ENCODE results near the gene SFRP5.

Gene SFRP5

DNA sequence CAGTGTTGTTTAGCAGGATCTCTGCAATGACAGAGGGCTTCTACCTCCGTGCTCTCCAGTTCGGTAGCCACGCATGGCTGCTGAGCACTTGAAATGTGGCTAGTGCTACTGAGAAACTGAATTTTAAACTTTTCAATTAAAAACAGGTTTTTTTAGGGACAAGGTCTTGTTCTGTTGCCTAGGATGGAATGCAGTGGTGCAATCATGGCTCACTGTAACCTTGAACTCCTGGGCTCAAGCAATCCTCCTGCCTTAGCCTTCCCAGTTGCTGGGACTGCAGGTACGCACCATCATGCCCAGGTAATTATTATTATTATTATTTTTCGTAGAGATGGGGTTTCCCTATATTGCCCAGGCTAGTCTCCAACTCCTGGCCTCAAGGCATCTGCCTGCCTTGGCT lies 13.4 kb upstream of the SFRP5 start:
- no peak for DNase-seq

DNA sequence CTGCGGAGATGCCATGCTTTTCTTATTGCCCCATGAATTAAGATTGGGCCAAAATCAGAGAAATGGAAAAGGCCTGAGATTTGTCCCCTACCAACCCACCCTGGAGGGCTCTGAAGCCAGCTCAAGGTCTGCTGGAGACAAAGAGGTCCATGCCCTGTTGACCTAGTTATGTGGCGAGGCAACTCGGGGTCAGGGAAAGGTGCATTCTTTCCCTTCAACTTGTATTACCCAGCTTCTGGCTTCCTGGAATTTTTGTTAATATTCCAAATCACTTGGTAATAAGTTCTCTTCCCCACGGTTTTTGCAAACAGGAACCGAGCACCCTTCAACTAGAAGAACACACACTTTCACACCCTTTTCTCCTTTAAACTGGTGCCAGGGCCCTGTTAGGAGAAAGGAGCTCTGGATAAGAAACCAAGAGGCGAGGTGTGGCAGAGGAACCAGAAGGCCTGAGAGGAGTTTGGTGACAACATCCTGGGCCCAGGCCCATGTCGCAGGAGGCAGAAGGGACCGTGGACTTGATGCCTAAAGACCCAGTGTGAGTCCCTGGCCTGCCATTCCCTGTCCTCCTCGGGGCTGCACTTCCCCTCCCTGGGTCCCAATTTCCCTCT lies 12.5 kb upstream of the SFRP5 start:
- no peak for DNase-seq

DNA sequence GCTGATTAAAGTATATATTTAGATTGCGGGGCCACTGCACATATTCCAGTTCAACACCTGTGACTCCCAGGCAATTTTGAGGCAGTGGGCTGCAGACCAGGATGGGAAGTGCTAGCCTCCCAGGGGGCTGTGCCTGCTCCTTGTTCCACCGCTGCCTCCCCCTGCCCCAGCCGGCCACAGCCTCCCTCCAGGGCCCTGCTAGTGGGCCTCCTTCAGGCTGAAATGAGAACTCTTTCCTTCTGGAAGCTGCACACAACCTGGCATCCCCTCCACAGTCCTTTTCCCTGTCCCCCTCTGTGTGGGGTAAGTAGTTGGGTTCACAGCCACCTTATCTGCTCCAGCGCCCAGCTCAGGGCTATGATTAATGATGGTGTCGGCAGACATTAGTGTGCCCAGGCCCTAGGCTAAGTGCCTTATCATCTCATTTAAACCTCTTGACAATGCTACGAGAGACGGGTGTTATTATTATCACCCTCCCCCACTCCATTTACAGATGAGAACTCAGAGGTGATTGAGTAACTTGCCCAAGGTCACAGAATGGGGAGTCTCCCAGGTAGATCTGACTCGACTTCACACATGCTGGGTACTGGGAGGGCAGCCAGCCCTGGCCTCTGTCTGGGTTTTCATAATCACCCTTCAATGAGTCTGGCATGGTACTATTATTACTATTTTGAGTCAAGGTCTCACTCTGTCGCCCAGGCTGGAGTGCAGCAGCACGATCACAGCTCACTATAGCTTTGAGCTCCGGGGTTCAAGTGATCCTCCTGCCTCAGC lies 10.8 kb upstream of the SFRP5 start:
- DNase-seq: no peak

DNA sequence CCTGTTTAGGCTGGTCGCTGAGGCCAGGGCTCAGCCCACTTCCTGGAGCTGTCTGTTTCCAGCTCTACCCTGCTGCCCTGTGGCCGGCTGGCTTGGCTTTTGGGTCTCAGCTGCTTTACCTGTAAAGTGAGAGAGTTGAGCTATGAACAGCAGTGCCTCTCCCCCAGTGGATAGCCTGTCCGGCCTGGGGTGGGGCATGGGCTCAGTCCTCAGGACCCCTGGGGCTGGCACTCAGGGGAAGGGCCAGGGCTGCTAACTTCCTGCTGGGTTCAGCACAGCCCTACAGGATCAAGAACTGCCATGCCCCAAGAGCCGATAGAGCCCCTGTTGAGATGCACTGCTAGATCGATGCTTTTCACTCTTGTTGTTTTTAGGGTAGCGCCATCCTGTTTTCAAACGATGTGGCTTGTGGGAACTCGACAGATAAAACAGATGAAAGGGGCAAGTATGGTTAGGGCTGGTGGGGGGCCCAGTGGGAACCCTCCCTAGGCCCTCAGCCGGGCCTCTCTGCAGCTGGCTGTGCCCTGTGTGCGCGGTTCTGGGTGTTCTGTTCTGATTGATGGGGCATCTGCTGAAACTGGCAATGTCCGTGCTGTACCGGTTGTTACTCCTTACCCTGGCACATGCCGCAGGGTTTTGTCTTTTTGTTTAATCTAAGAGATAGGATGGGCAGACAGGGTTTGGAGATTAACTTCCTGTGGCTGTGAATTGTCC lies 10.0 kb upstream of the SFRP5 start:
- DNase-seq: no peak

DNA sequence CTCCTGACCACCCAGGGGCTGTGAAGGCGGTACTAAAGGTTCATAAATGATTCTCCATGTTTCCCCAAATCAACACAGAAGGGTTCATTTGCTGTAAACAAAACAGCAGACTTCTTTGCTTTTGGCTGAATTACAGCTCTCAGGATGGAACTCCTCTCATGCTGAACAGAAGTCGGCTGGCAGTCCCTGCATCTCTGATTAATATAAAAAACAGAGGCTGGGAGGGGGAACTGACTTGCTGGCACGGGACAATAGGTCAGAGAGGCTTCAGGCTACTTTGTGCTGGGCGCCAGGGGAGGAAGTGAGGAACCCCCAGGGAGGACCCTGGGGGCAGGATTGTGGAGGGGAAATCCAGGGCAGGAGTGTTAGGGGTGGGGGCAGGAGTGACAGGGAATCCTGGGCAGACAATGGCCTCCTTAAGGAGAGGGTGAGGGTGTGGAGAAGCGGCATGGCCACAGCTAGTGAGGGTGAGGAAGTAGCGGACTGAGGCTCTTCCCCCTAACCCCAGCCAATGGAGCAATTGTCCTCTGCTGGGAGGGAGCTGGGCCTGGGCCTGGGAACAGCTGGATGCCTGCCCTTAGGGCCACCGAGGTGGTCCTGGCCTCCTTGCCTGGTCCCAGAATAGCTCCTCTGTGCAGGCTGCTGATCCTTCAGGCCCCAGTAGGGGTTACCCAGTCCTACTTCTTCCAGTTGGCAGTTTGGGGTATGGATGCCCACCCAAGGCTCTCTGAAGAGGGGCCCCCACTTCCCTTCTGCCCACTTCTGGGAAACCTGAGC lies 9.2 kb upstream of the SFRP5 start:
- DNase-seq: no peak

DNA sequence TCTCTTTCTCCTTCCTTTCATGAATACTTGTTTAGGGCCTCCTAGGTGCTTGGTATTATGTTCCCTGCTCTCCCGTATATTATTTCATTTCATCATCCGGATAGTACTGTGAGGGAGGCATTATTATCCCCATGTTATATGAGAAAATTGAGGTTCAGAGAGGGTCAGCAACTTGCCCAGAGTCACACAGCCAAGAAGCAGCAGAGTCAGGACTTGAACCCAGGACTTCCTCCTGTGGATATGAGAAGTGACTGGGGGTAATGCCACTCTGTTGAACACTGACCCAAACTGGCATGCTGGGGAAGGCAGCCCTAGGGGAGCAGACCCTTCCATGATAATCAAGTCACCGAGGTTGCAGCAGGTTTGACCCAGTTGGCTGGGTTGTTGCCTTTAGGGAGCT lies 8.2 kb upstream of the SFRP5 start:
- no peak for DNase-seq

DNA sequence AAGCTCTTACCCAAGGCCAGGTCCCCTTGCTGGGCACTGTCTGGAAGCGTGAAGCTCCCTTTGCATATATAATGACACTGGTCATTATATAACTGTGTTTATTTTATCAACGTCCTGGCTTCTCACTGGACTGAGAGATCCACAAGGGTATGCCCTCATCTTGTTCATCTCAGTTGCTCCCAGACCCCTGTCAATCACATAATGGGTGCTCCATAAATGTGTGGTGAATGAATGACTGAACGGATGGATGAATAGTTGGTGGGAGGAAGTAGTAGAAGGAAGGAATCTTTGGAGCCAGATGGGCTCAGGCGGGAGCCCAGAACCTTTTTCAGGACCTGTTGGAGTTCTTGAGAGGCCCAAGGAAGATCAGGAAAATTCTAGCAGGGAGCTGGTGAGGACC lies 7.7 kb upstream of the SFRP5 start:
- DNase-seq: no peak

DNA sequence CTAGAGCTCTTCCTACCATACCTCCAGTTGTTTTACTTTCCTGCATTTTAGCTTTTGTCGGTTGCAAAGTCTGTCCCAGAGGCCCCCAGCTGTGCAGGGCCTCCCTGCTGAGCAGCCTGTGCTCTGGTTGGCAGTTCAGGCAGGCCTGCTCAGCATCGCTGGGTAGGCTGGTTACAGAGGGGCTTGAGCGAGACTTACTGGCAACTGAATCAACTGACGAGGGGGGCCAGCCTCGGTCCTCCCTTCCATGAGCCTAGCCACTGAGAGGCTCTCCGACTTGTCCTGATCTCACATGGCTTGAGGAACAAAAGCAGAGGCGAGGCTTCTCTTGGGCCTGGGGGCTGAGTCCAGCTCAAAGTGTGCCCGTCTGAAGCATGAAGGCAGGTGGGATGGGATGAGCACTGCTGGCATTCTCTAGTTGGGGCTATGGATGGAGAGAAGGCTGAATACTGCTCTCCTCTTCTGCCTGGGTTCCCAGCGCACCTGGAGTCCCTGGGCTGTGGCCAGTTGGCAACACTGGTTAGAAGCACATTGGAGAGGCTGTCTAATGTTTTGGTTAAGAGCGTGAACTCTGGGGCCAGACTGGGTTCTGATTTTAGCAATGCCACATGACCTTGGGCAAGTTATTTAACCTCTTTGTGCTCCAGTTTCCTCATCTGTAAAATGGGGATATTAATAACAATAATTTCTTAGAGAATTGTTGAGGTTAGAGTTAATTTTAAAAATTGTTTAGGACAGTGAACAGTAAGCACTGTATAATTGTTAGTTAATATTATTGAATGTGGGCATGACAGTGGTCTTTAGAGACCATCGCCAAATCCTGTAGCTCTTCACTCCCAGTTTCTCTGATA lies 6.9 kb upstream of the SFRP5 start:
- no peak for DNase-seq

DNA sequence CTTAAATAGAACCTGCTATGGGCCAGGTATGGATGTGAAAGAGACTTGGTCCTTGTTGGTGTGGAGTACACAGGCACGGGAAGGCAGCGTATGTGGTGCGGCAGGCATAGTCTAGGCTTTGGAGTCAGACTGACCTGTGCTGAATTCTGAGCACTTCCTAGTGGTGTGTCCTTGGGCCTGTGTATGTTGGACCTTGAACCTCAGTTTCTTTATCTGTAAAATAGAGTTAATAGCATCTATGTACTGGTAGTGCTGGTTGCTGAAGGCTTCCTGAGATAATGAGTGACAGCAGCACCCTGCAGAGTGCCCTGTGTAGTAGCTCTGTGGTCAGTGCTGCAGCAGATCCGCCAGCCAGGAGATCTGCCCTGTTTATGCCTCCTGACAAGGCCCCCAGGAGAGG lies 5.3 kb upstream of the SFRP5 start:
- no peak for DNase-seq

DNA sequence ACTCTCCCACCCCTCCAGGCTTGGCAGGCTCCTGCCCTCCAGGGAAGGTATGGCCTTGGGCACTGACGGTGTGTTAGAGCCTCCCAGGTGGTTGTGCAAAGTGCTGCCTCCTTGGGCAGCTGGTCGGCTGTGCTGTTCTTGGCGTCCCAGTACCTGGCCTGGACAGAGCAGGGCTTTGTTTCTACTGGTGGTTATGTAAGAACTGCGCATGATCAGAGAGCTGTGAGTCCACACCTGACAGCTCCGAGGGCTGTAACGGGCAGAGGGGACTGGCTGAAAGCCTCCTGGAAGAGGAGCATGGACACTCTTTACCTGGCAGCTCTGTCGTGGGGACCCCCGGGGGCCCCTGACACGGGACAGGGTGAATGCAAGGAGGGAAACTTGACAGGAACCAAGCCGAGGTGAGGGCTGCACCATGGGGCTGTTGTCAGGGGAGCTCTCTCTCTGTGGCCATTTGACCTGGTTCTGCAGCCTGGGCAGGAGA lies 3.1 kb upstream of the SFRP5 start:
- no peak for DNase-seq

DNA sequence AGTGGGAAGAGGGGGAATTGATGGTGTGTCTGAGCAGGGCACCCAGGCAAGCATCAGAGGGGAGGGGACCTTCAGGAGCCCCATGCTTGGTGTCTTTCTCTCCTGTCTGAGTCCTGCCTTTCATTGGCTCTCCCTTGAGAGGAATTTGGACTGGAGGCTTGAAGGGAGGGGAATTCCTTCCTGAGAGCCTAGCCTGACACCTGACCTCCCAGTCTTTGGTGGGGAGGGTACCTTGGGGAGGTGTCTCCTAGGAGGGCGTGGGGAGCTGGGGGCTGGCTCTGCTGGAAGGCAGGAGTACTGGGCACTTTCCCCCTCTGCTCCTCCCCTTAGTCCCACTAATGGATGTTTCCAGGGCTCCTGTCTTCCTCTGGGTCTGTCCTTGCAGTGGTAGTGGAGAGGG lies 1.3 kb upstream of the SFRP5 start:
- no peak for DNase-seq

DNA sequence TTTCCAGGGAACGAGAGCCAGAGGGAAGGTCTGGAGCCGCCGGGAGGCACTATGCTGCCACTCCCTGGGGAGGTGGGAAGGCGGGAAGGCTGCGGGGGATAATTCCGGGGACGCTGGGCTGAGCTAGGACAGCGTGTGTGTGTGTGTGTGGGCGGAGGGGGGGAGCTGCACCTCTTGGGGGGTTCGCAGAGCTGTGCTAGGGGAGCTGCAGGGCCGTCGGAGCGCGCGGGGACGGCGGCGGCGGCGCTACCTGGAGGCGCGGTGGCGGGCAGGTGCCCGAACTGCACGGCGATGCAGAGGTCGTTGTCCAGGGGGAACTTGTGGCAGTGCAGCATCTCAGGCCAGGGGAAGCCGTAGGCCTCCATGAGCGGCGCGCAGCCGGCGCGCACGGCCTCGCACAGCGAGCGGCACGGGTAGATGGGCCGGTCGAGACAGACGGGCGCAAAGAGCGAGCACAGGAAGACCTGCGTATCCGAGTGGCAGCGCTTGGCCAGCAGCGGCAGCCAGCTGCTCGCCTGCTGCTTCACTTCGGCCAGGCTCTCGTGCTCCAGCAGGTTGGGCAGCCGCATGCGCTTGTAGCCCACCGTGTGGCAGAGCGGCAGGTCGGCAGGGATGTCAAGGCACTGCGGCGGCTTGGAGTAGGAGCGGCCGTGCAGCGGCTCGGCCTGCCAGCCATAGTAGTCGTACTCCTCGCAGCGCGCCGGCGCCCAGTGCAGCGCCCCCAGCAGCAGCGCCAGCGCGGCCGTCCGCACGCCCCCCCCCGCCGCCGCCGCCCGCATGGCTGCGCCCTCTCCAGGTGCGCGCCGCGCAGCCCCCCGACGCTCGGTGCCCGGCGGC lies 526 bp downstream of the SFRP5 start:
- DNase-seq: no peak

DNA sequence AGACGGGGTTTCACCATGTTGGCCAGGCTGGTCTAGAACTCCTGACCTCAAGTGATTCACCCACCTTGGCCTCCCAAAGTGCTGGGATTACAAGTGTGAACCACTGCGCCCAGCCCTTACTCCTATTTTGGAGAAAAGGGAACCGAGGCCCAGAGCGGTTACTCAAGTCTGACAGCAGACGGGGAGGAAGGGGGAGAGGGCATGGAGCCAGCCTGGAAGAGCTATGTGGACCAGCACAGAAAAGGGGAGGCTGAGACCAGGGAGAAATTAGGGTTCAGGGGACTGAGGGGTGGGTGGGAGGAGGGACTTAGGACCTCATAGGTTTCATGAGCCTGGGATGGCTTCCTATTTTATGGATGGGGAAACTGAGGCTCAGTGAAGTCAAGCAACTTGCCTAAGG lies 1.5 kb downstream of the SFRP5 start:
- DNase-seq: no peak

DNA sequence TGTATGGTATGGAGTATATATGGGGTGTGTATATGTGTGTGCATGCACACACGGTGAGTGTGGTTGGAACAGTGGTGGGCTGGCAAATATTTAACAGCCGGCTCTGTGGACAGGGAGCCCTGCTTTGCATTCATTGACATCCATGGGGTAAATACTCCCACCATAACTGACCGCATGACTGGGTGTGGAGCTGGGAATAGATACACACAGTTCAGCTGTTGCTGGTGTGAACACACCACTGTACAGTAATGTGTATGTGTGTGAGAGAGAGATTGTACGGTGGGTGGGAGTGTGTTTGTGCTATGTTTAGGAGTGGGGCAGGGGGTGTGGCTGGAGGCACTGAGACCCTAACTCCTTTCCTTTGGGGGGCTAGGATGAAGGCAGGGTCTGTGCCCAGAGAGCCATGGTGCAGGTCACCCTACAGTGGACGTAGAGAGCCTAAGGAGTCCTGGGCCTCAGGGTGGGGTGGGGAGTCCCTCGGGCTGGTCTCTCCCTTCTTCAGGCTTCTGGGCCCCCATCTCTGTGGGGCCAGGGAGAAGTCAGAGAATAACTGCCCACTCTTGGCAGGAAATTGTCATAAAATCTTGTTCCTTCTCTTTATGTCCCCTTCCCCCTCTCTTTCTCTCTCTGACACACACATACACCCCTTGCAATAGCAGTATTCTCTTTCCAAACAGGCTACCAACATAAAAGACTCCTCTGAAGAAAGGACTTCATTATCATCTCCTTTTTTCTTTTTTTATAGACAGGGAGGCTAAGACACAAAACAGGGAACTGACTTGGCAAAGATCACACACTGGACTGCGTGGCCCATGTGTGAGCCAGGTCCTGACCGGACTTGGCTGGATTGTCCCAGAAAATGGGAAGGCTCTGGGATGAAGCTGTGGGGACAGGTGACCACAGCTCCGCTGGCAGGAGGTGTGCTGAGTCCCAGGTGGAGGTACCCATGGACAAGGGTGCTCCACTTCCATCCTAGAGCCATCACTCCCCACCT lies 3.2 kb downstream of the SFRP5 start:
- no peak for DNase-seq

DNA sequence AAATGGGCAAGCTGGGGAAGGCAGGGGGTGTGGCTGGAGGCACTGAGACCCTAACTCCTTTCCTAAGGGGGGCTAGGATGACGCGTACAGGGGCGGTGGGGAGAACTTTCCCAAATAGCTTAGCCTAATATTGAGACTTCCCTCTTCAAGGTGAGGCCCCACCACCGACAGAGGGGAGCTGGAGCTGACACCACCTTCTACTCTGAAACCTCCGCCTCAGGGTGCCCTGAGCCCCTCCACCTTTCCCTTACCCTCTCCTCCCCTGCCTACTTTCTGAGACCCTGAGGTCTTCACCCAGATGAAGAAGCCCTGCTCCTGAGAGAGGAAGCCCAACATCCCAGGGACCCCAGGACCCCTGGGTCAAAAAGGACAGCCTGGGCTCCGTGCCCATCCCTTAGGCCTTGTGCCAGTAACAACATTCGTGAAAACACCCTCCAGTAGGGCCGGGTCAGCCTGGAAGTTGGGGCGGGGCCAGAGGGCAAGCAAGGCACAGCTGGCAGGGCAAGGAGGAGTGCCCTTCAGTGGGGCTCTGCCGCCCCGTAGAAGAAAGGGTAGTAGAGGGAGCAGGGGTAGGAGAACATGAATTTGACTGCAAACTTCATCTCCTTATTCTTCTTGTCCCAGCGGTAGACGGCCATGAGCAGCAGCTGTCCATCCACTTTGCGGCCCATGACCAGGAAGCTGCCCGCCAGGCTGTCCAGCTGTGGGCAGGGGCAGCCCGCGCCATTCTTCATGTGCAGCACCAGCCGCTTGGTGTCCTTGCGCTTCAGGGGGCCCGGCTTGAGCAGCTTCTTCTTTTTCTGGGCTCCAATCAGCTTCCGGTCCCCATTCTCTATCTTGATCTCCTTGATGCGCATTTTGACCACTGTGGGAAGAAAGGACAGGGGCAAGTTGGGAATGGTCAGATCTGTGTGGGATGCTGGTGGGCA lies 4.5 kb downstream of the SFRP5 start:
- no peak for DNase-seq

DNA sequence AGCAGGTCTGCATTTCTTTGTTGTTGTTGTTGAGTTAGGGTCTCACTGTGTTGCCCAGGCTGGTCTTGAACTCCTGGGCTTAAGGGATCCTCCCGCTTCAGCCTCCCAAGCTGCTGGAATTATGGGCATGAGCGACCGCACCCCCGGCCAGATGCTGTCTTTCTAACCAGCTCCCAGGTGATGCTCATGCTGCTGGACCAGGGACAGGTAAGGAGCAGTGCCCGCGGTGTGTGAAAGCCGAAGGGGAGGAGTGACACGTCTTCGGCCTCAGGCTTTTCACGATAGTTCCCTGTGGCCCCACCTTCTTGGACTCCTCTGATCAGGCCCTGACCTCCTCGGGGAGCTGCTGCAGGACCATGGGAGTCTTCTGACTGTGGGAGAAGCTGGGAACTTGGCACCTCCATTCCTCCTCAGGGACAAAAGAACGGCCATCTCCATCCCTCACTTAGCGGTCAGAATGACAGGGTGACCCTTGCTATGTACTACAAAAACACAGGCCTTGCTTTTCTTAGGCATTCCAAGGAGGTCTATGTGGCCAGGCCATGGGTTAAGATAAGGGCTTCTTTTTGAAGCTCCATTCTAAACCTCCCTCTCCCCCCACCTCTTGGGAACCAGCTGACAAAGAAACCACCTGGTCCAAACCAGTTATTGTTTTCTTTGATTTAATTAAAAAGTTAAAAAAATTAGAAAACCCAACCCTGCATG lies 5.5 kb downstream of the SFRP5 start:
- no peak for DNase-seq

DNA sequence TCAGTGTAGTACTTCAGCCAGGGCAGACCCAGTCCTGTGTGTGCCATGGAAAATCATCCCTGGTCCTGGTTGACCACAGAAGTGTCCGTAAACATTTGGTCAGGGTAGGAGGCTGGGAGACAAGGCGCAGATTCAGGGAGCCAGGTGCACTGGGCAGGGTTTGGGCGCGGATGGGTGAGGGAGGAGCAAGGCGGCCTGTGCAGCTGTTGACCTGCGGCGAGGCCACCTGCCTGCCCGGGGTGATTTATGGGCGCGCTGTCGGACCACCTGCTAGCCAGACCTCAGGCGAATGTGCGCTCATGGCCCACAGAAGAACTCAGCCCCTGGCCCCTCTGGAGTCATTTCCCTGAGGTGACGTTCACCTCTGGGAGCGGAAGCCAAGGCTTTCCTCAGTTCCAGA lies 6.6 kb downstream of the SFRP5 start:
- DNase-seq: peak; percentile 54

DNA sequence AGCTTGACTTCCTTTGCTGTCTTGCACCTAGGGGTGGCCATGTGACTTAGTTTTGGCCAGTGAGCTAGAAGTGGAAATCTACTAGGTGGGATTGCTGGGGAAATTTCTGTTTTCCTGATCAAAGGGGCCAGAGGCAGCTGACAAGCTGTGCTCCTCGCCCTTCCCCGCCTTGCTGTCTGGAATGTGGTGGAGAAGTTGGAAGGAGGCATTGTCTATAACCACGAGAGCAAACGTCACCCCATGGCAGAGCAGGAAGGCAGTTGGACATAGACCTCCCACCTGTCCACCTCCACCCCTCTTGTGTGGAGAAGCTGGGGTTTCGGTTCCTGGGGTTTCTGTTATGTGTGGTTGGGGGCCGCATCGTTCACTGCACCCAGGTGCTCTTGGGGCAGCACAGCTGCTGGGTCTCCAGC lies 7.3 kb downstream of the SFRP5 start:
- no peak for DNase-seq

All from NCI-H774 (cell line).